Brain pericyte (primary cell): ENCODE results near the gene TMEM69.
"Not testable (repeated sequence)": the region's sequence is repeated elsewhere in the genome, so short reads cannot be mapped to it uniquely, and the experiment has no call there.

Experiments used
- DNase-seq: peaks from one replicate; pipeline ENCODE4 v3.0.0-alpha.2; 2012; ENCODE audit warnings: low read depth, low spot score

TMEM69 gene, protein sequence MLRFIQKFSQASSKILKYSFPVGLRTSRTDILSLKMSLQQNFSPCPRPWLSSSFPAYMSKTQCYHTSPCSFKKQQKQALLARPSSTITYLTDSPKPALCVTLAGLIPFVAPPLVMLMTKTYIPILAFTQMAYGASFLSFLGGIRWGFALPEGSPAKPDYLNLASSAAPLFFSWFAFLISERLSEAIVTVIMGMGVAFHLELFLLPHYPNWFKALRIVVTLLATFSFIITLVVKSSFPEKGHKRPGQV

DNA sequence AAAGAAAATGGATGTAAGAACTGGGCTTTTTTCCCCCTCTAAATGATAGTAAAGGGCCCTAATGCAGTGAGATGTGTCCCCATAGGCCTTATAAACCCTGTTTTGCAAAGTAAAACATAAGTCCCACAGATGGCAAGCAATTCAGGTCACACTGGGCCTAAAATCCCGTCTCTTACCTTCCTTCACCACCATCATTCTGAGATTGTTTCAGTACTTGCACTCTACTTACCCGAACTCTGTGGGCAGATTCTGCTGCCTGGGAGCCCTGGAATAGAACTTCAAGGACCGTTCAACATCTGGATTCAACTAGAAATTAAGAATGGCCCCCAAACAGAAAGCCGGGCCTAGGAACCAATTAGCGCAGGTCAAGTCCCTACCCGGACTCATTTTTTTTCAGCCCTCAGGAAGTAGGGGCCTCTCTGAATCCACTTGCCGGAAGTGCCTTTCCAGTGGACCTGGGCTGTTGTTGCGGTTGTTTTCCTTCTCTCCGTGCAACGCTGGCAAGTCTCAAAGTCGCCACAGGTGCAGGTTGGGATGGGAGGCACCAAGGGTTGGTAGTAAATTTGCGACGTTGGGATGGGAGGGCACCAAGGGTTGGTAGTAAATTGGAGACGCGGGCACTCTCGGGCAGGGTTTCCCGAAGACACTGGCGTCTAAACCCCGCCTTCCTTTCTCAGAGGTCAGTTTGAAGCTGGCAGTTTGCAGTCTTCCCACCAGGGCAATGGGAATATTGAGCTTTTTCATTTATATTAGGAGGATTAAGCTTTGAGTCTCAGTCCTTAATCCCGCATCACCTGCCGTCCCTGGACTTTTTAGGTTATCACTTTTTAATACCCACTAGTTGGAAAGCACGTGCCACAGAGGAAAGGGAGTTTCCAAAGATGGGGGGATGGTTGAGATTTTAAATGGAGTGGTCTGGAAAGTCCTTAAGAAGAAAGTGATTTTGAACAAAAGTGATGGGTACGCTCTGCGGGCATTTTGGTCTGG lies at the start of gene TMEM69:
Gene TMEM69, plus strand, starts transcription at position 428 of the 987 bp plus-strand sequence. CDS start 2,888 bp downstream, outside the sequence.
- peak; percentile 57 for DNase-seq

GRCh38 chr1:45640293-45640692 lies 47.7 kb upstream of the TMEM69 start:
- no peak for DNase-seq

DNA sequence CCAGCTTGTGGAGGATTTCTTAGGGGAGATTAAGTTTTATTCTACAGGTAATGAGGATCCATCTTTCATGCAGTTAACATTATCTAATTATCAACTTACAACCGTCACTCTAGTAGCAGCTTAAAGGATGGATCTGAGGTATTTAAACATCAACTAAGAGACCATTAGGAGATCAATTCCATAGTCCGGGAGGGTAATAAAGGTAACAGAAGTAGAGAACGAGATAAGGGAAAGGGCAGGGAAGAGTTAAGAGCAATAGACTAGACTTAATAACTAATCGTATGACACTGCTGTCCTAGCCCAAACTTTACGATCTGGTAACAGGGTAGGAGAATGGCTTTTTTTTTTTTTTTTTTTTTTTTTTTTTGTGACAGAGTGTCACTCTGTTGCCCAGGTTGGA lies 44.7 kb upstream of the TMEM69 start:
- DNase-seq, result no peak

DNA sequence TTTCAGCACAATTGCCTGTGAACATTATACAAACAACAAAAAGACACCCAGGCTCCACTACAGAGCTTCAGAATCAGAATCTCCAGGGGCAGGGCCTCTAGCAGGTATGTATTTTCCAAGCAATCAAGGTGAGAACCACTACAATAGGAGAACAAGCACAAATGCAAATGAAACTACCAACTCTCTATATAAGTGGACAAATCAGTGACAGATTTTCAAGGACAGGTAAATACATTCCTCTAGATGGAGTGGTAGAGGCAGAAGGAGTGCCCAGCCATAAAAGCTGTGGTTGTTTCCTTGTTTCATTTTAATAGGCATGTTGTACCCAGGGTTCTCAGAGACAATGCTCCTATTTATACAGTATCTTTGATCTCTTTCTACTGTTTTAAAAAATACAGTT lies 44.0 kb upstream of the TMEM69 start:
- no peak for DNase-seq

DNA sequence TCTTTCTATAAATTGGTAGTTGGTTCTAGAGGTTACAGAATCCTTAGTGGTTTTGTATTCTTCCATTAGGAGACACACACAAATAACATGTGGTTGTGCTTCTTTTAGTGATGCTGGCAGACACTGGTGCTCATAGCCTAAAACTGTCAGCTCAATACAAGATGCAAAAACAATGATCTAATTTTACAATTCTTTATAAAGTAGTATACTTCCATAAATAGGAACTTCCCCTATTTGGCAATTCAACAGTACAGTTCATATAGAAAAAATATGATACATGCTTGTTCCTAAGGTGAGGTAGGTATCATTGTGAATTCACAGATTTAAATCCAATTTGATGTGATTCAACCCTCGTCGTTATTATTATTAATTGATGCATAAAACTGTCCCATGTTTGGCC lies 43.3 kb upstream of the TMEM69 start:
- no peak for DNase-seq

DNA sequence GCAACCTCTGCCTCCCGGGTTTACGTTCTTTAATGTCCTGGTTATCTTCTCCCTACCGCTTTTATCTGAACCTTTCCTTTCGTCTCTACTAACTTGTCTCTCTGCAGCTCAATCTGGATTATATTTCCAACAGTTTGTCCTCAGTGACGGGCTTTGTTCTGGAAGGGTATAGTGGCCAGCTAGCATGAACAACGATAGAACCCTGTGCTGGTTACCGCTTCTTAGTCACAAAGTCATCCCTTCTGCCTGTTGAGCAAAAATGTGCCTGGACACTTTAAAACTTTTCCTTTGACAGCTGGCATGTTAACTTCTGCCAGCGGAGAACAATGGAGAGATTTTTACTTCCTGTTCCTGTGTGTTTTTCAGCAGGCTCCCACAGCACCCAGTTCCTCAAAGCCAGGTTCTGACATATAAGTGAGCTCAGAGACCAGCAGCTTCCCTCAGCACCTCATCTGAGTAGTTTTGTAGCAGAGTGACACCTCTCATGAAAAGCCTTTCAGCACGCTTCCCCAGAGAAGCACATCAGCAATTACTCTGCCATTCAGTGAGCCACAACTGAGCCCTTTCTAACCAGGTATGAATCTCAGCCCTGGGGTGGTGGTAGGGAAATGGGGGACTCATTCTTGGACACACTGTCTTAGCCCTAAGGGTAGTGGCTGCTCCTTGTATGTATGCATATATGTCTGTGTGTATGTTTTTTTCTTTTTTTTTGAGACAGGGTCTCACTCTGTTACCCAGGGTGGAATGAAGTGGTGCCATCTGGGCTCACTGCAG lies 40.5 kb upstream of the TMEM69 start:
- no peak for DNase-seq

GRCh38 chr1:45654540-45655280 lies 33.3 kb upstream of the TMEM69 start:
- DNase-seq, result no peak

DNA sequence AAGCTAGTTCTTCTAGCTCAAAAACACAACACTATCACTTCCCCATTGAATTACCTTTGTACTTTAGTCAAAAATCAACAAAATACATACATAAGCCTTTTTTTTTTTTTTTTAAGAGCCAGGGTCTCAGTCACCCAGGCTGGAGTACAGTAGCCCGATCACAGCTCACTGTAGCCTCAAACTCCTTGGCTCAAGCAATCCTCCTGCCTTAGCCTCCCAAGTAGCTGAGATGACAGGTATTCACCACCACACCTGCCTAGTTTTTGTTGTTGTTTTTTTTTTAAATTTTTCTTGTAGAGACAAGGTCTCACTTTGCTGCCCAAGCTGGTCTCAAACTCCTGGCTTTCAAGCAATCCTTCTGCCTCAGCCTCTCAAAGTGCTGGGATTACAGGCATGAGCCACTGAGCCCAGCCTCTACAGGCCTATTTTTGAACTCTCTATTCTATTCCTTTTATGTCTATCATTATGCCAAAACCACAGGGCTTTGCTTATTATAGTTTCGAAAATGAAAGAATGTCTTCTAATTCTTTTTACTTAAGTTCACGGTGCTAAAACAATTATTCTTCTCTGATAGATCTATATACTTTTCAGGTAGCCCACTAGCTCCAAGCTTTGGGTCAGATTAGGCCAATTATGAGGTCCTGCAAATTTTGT lies 31.3 kb upstream of the TMEM69 start:
- no peak for DNase-seq

GRCh38 chr1:45658171-45658570 lies 29.8 kb upstream of the TMEM69 start:
- no peak for DNase-seq

DNA sequence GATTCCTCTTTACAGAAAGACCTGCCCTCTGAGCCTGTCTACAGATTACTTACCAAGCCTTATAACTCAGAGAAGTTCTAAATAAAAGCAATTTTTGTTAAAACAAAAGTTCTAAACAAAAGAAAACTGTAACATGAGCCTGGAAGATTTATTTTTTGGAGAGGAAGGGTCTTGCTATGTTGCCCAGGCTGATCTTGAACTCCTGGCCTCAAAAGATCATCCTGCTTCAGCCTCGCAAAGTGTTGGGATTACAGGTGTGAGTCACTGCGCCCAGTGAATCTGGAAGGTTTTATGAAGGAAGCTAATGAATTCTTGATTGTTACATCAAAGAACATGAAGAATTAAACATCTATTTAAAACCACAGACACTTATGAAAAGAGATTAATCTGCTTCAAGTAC lies 28.8 kb upstream of the TMEM69 start:
- no peak for DNase-seq

- no peak for DNase-seq
These were observed 27.6 kb upstream of the TMEM69 start for GRCh38 chr1:45660336-45660735.

GRCh38 chr1:45666836-45667235 lies 21.1 kb upstream of the TMEM69 start:
- no peak for DNase-seq

GRCh38 chr1:45667321-45668111 lies 20.5 kb upstream of the TMEM69 start:
- no peak for DNase-seq

DNA sequence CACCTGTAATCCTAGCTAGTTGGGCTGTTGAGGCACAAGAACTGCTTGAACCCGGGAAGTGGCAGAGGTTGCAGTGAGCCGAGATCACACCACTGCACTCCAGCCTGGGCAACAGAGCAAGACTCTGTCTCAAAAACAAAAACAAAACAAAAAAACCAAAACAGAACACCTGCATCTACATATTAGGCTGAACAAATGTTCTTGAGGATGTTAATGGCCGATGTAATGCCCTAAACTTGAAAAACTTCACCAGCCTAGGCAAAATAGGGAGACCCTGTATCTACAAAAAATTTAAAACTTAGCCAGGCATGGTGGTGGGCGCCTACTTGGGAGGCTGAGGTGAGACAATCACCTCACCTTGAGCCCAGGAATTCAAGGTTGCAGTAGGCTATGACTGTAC lies 19.5 kb upstream of the TMEM69 start:
- DNase-seq, result no peak

- no peak for DNase-seq
These were observed 18.6 kb upstream of the TMEM69 start for GRCh38 chr1:45669379-45669778.

GRCh38 chr1:45669859-45670655 lies 17.9 kb upstream of the TMEM69 start:
- no peak for DNase-seq

- DNase-seq, result no peak
These were observed 14.0 kb upstream of the TMEM69 start for GRCh38 chr1:45673956-45674355.

GRCh38 chr1:45674478-45674877 lies 13.5 kb upstream of the TMEM69 start:
- no peak for DNase-seq

GRCh38 chr1:45676553-45676952 lies 11.4 kb upstream of the TMEM69 start:
- DNase-seq, result not testable (repeated sequence)
